Stimulated activated CD8-positive, alpha-beta memory T cell treated with anti-CD3 and anti-CD28 coated beads, Interleukin-4, amount 100 ng/mL, for 24 hours (primary cell): Measurements from ENCODE around the gene ANKRD37.

Experiments used
- DNase-seq: peaks from one replicate; pipeline ENCODE4 v3.0.0-alpha.2; 2020; ENCODE audit warnings: low read depth

ANKRD37 gene

DNA sequence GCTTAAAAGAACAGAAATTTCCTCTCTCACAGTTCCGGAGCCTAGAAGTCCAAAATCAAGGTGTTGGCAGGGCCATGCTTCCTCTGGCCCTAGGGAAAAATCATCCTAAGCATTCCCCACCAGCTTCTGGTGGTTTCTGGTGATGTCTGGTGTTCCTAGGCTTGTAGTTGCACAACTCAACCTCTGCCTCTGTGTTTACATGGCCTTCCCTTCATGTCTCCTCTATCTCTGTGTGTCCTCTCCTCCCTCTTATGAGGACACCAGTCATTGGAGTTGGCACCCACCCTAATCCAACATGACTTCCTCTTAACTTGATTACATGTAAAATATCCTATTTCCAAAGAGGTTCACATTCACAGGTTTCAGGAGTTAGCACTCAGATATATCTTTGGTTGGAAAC is 16.3 kb upstream of the ANKRD37 start:
- DNase-seq = no peak

- no peak for DNase-seq
Observed at GRCh38 chr4:185381288-185382196, 15.1 kb upstream of the ANKRD37 start.

DNA sequence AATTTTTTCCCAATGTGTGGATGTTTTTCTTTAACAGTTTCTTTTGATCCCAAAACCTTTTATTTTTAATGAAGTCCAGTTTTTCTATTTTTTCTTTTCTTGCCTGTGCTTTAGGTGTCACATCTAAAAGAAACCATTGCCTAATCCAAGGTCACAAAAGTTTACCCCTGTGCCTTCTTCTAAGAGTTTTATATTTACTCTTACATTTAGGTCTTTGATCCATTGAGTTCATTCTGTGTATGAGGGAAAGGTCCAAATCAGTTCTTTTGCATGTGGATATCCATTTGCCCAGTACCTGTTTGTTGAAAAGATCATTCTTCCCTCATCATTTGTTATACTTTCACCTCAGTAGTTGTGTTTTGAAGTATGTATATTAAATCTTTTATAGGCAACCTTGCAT is 13.9 kb upstream of the ANKRD37 start:
- DNase-seq = no peak

DNA sequence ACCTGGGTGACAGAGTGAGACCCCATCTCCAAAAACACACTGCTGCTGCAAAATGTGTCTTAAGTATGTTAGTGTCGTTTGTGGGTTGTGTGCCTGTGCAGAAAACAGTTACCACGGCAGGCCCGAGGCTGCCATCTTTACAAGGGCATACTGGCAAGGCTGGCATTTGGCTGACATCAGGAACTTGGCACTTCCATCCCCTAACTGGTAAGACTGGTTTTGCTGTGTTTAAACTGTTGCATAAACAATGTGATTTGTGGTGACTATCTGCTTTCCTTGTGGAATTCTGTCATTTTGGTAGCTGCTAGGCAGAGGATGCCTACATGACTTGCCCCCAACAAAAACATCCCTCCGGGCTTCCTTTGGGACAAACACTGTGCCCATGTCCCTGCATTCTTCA is 13.2 kb upstream of the ANKRD37 start:
- DNase-seq = no peak

DNA sequence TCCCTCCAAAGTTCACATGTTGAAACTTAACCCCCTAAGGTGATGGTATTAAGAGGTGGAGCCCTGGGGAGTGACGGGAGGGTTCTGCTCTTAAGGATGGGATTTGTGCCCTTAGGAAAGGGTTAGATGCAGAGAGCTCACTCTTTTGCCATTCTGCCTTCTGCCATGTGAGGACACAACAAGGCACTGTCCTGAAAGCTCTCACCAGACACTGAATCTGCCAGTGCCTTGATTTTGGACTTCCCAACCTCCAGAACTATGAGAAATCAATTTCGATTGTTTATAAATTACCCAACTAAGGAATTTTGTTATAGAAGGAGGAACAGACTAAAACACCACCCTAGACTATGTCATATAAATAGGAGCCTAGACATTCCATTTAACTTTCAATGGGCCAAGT is 12.6 kb upstream of the ANKRD37 start:
- DNase-seq = no peak

DNA sequence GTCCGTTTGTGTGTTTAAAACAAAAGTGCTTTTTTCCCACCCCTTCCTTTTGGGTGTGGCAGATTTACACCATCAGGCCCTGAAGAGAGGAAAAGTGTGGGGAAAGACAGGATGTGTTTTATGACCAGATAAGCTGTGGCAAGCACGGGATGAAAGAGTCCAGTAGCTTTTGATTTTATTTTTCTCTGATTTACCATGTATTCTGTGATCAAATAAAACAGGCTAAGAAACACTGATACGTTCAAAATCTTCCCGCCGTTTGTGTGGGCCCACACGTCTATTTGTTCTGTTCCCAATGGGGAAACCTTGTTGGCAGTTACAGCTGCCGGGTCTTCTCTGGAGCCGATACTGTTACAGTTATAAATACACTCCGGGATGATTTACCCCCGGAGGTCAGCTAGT is 11.7 kb upstream of the ANKRD37 start:
- no peak for DNase-seq

DNA sequence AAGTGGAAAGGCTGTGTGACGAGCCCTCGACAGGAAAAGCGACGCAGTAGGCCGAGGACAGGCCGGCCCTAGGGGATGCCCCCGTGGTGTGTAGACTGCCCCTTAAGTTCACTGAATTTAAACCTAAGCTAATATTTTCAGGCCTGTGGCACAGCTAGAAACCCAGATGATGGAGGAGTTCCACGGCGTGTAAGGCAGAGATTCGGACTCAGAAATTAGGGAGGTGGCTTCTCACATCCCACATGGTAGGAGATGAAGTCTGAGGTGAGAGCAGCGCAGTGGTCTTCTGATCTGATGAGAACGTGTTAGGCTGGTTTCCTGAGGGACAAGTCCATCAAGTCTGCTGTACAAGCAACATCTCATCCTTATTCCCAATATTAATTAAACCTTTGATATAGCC is 8.7 kb upstream of the ANKRD37 start:
- DNase-seq = no peak

DNA sequence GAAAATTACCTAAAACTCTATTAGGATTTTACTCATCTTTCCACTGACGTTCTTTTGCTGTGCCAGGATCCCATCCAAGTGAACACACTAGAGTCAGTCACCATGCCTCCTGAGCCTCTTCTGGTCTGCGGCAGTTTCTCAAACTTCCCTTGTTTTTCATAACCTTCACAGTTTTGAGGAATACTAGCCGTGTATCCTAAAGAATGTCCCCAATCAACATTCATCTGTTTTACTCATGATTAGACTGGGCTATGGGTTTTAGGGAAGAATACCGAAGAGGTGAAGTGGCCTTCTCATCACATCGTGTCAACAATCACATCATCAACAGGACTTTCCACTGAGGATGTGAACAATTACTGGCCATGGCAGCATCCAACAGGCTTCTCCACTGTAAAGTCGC is 5.7 kb upstream of the ANKRD37 start:
- DNase-seq = no peak

- no peak for DNase-seq
Observed at GRCh38 chr4:185392156-185392555, 4.5 kb upstream of the ANKRD37 start.

- no peak for DNase-seq
Observed at GRCh38 chr4:185394568-185395237, 1.9 kb upstream of the ANKRD37 start.

GRCh38 chr4:185395238-185395955 is 1.2 kb upstream of the ANKRD37 start, which contains the start of gene LRP2BP:
LRP2BP (minus strand) TSS chr4:185395924; CDS start chr4:185378186, 17,738 bp downstream.
- DNase-seq = no peak

DNA sequence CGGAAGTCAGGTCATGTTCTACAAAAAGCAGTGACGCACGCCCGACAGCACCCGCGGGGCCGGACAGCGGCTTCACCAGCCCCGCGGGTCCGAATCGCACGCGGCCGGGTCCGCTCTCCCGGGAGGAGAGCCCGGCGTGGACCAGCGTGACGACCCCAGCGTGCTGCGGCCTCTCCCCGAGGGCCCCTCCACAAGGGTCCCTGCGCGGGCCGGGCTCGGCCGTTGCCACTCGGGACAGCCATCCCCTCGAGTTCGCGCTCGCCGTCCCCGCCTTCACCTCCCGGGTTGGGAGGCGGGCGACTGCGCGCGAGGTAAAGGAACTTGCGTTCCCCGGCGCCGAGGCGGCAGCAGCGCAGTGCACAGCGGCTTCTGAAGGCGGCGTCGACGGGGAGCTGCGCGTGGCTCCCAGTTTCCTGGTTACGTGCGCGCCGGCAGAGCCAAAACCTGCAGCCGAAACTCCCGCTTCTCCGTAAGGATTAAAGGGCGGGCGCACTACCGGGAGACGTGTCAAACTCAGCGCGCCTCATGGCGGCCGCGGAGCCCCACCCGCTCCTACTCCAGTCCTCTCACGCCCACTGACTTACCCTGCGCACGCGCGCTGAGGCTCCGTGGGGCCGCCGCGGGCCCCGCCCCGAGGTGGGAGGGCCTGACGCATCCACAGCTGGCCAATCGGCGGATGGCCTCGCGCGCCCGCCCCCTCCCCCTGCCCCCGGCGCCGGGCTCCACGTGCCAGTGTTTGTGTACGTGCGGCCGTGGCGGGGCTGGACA is 501 bp upstream of the ANKRD37 start:
- DNase-seq = peak; percentile 95

DNA sequence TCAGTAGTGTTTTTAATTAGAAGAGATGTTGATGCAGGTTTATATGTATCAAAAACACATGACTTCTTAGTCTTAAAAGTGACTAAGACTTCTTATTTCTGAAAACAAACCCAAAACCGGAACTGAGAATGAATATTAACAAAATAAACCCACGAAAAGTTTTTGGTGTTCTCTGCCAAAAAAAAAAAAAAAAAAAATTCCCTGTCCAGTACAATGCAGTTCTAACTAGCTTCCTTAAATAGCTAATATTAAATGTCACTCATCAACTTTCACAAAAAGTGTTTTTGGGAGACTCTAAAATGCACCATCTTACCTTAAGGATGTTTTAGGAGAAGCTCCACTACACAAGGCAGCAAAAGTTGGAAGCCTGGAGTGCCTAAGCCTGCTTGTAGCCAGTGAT is 2.0 kb downstream of the ANKRD37 start:
- DNase-seq = no peak

GRCh38 chr4:185399466-185399865 is 2.8 kb downstream of the ANKRD37 start:
- no peak for DNase-seq

DNA sequence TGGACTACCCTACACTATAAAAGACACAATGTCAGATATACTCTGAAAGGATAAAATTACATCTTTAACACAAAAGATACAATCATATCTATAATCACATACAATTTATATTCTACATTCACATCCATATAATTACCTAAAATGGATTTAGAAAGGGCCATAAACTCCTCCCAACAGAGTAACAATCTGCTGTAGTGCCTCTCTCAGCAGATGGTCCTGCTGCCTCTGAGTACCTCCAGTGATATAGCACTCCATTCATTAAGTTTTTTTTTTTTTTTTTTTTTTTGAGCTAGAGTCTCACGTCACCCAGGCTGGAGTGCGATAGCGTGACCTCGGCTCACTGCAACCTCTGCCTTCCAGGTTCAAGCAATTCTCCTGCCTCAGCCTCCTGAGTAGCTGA is 7.4 kb downstream of the ANKRD37 start:
- no peak for DNase-seq

GRCh38 chr4:185405296-185405999 is 8.8 kb downstream of the ANKRD37 start:
- no peak for DNase-seq

DNA sequence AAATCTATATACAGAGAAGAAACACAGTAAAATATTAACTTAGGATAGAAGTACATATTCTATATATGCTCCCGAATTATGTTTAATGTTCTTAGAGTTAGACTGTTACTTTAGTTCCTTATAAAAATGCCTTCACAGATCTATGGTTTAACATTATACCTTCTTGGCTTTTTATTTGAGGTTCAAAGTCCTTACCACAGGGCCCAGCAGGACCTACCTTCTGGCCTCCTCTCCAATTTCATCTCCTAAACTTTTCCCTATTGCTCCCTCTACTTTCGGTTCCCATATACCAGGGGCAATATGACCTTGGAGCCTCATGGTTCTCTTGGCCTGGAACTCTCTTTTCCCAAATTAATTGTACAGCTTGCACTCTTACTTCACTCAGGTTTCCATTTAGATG is 11.8 kb downstream of the ANKRD37 start:
- DNase-seq = no peak

GRCh38 chr4:185411849-185412248 is 15.2 kb downstream of the ANKRD37 start:
- no peak for DNase-seq

- no peak for DNase-seq
Observed at GRCh38 chr4:185412412-185412811, 15.8 kb downstream of the ANKRD37 start.

GRCh38 chr4:185416955-185417354 is 20.3 kb downstream of the ANKRD37 start:
- no peak for DNase-seq

- DNase-seq = no peak
Observed at GRCh38 chr4:185421366-185422124, 24.9 kb downstream of the ANKRD37 start.
